H9 (cell line): ENCODE results near the gene OR9Q2. TPM values are rescaled to one million over a fixed set of nuclear protein-coding genes. Genes with fewer than 3 reads are reported as not detected.

Source experiments
- DNase-seq: peaks from one replicate; pipeline ENCODE4 v3.0.0-alpha.2; 2017
- H2AFZ ChIP-seq: one replicate; pipeline ENCODE4 v1.6.1; 2013; ENCODE audit warnings: mild to moderate bottlenecking, low read length, control low read depth, moderate library complexity
- H2AK5ac ChIP-seq: 2 replicates; pipeline ENCODE4 v1.6.1; 2013; ENCODE audit warnings: low read length, control low read depth, mixed read lengths; ENCODE audit not compliant: insufficient read length
- H2BK120ac ChIP-seq: one replicate; pipeline ENCODE4 v1.6.1; 2013; ENCODE audit warnings: low read depth, mild to moderate bottlenecking, low read length, control low read depth, inconsistent platforms; ENCODE audit not compliant: poor library complexity, severe bottlenecking
- H2BK12ac ChIP-seq: 2 replicates; pipeline ENCODE4 v1.6.1; 2013; ENCODE audit warnings: low read length, control low read depth, mixed read lengths, low read depth; ENCODE audit not compliant: insufficient read length
- H2BK15ac ChIP-seq: 2 replicates; pipeline ENCODE4 v1.6.1; 2013; ENCODE audit warnings: low read depth, low read length, control low read depth
- H2BK20ac ChIP-seq: one replicate; pipeline ENCODE4 v1.6.1; 2013; ENCODE audit warnings: low read depth, mild to moderate bottlenecking, low read length, control low read depth, inconsistent platforms; ENCODE audit not compliant: poor library complexity, severe bottlenecking
- H2BK5ac ChIP-seq: 2 replicates; pipeline ENCODE4 v1.6.1; 2013; ENCODE audit warnings: low read length, control low read depth, mixed read lengths; ENCODE audit not compliant: insufficient read length
- H3K14ac ChIP-seq: 2 replicates; pipeline ENCODE4 v1.6.1; 2013; ENCODE audit warnings: low read length, control low read depth; ENCODE audit not compliant: insufficient read depth
- H3K18ac ChIP-seq: 2 replicates; pipeline ENCODE4 v1.6.1; 2013; ENCODE audit warnings: low read depth, mild to moderate bottlenecking, mixed read lengths, low read length, control low read depth; ENCODE audit not compliant: insufficient read length
- H3K23ac ChIP-seq: 2 replicates; pipeline ENCODE4 v1.6.1; 2013; ENCODE audit warnings: low read length, control low read depth, mixed read lengths, low read depth; ENCODE audit not compliant: insufficient read length
- H3K23me2 ChIP-seq: 2 replicates; pipeline ENCODE4 v1.6.1; 2013; ENCODE audit warnings: low read depth, mild to moderate bottlenecking, mixed read lengths, low read length, control low read depth; ENCODE audit not compliant: insufficient read length, poor library complexity, severe bottlenecking
- H3K27ac ChIP-seq: 2 replicates; pipeline ENCODE4 v1.5.1; 2013; ENCODE audit warnings: low read length, control low read depth, mixed read lengths, low read depth; ENCODE audit not compliant: insufficient read length
- H3K27me3 ChIP-seq: 2 replicates; pipeline ENCODE4 v1.6.1; 2013; ENCODE audit warnings: low read length, control low read depth, inconsistent platforms; ENCODE audit not compliant: insufficient read depth
- H3K4ac ChIP-seq: 2 replicates; pipeline ENCODE4 v1.6.1; 2013; ENCODE audit warnings: low read depth, mild to moderate bottlenecking, control low read depth, inconsistent platforms, low read length, moderate library complexity
- H3K4me1 ChIP-seq: 2 replicates; pipeline ENCODE4 v1.6.1; 2013; ENCODE audit warnings: low read length, control low read depth, inconsistent platforms; ENCODE audit not compliant: insufficient read depth
- H3K4me2 ChIP-seq: 2 replicates; pipeline ENCODE4 v1.6.1; 2013; ENCODE audit warnings: low read length, control low read depth, mixed read lengths; ENCODE audit not compliant: insufficient read length, insufficient read depth
- H3K56ac ChIP-seq: 2 replicates; pipeline ENCODE4 v1.6.1; 2013; ENCODE audit warnings: low read depth, mild to moderate bottlenecking, mixed read lengths, low read length, control low read depth; ENCODE audit not compliant: insufficient read length
- H3K79me1 ChIP-seq: 2 replicates; pipeline ENCODE4 v1.6.1; 2013; ENCODE audit warnings: low read depth, mild to moderate bottlenecking, moderate library complexity, low read length, control low read depth, inconsistent platforms; ENCODE audit not compliant: insufficient read depth, poor library complexity, severe bottlenecking
- H3K79me2 ChIP-seq: 2 replicates; pipeline ENCODE4 v1.6.1; 2013; ENCODE audit warnings: low read length, control low read depth, inconsistent platforms; ENCODE audit not compliant: insufficient read depth
- H3K9ac ChIP-seq: 2 replicates; pipeline ENCODE4 v1.6.1; 2013; ENCODE audit warnings: low read length, control low read depth, mixed read lengths; ENCODE audit not compliant: insufficient read length; ENCODE audit errors: extremely low read depth
- H3K9me3 ChIP-seq: one replicate; pipeline ENCODE4 v1.6.1; 2013; ENCODE audit warnings: low read depth, low read length, inconsistent platforms; ENCODE audit not compliant: control insufficient read depth
- H3T11ph ChIP-seq: one replicate; pipeline ENCODE4 v1.6.1; 2013; ENCODE audit warnings: mild to moderate bottlenecking, low read length, control low read depth, inconsistent platforms
- H4K20me1 ChIP-seq: one replicate; pipeline ENCODE4 v1.6.1; 2013; ENCODE audit not compliant: control insufficient read depth, insufficient read length, insufficient read depth
- H4K5ac ChIP-seq: 2 replicates; pipeline ENCODE4 v1.6.1; 2013; ENCODE audit warnings: low read depth, mild to moderate bottlenecking, mixed read lengths, low read length, control low read depth; ENCODE audit not compliant: insufficient read length
- H4K8ac ChIP-seq: replicated peaks from 2 replicates; pipeline ENCODE4 v1.6.1; 2013; ENCODE audit warnings: low read length, control low read depth, mixed read lengths, low read depth; ENCODE audit not compliant: insufficient read length
- H4K91ac ChIP-seq: 2 replicates; pipeline ENCODE4 v1.6.1; 2013; ENCODE audit warnings: low read depth, mild to moderate bottlenecking, moderate library complexity, mixed read lengths, low read length, control low read depth; ENCODE audit not compliant: insufficient read length
- H3K27ac Mint-ChIP-seq, 3 experiments: 2 replicates in 2 of 3; 3 replicates in 1 of 3; pipeline ENCODE4 v1.8.0; 2020 to 2021; ENCODE audit warnings: mixed read lengths in 3 of 3, mild to moderate bottlenecking in 1 of 3, moderate library complexity in 1 of 3
- H3K27me3 Mint-ChIP-seq: 2 replicates; pipeline ENCODE4 v1.8.0; 2021; ENCODE audit warnings: low read depth, mild to moderate bottlenecking, moderate library complexity, mixed read lengths
- H3K36me3 Mint-ChIP-seq, 3 experiments: 2 replicates in 2 of 3; 3 replicates in 1 of 3; pipeline ENCODE4 v1.8.0; 2020 to 2021; ENCODE audit warnings: low read depth in 3 of 3, mixed read lengths in 3 of 3; ENCODE audit not compliant: insufficient read depth in 1 of 3
- H3K4me1 Mint-ChIP-seq, 2 experiments: 2 replicates each; pipeline ENCODE4 v1.8.0; 2020; ENCODE audit warnings: mixed read lengths in 2 of 2
- H3K4me3 Mint-ChIP-seq, 2 experiments: 2 replicates in 1 of 2; 3 replicates in 1 of 2; pipeline ENCODE4 v1.8.0; 2020 to 2021; ENCODE audit warnings: mild to moderate bottlenecking in 2 of 2, mixed read lengths in 2 of 2, moderate library complexity in 1 of 2
- H3K9me3 Mint-ChIP-seq, 2 experiments: 2 replicates in 1 of 2; 3 replicates in 1 of 2; pipeline ENCODE4 v1.8.0; 2020; ENCODE audit warnings: mild to moderate bottlenecking in 2 of 2, mixed read lengths in 2 of 2, moderate library complexity in 1 of 2
- CTCF ChIP-seq: fragments of 200-600 bp; sonication (generic); conservative IDR thresholded peaks from 3 replicates; pipeline ENCODE4 v1.8.0; 2021; ENCODE audit warnings: antibody characterized with exemption, mild to moderate bottlenecking
- WGBS: extraction: QIAGEN DNeasy Blood & Tissue Kit; methylation state at CpG from one replicate; pipeline ENCODE4 v1.1.7; 2013; ENCODE audit warnings: missing lambda C conversion rate, low lambda C conversion rate, mixed read lengths; ENCODE audit not compliant: insufficient read length; ENCODE audit errors: extremely low coverage; 5-methylcytosine and 5-hydroxymethylcytosine counted together
- total RNA-seq: library from RNA; stranded (reverse); gene quantifications from 2 replicates; pipeline ENCODE4 v1.2.1, GENCODE V29; 2021

Gene OR9Q2
- total RNA-seq, 1 experiment from 2014 or later: not detected

- Histone ChIP-seq H4K8ac (no peak overlapping the region), H3K18ac (no peak overlapping the region), H3K27ac (no peak overlapping the region), H2BK120ac (no peak overlapping the region), H4K91ac (no peak overlapping the region), H3K27me3 (no peaks in the 10 kb centered on the region; the same call in 1 of the 2 replicates), H3K4me2 (no peak overlapping the region), H3K79me1 (no peaks in the 10 kb centered on the region), H3K4ac (no peak overlapping the region), H2AK5ac (no peak overlapping the region), H3K56ac (no peak overlapping the region), H2BK20ac (no peak overlapping the region), H4K5ac (no peak overlapping the region), H2BK15ac (no peak overlapping the region), H4K20me1 (no peaks in the 10 kb centered on the region), H3K14ac (no peak overlapping the region), H2BK12ac (no peak overlapping the region), H3K9ac (no peak overlapping the region), H2BK5ac (no peak overlapping the region), H2AFZ (no peak overlapping the region), H3K23me2 (no peaks in the 10 kb centered on the region), H3K79me2 (no peaks in the 10 kb centered on the region), H3K9me3 (no peaks in the 10 kb centered on the region), H3K23ac (no peak overlapping the region), H3T11ph (no peak overlapping the region), H3K4me1 (no peaks in the 10 kb centered on the region)
- Mint-ChIP-seq H3K36me3 (no peaks in the 10 kb centered on the region), H3K27ac (no peak overlapping the region), H3K27me3 (peaks cover 1% of the 10 kb centered on the region; the same call in 1 of the 2 replicates), H3K4me1 (no peaks in the 10 kb centered on the region), H3K9me3 (no peaks in the 10 kb centered on the region), H3K4me3 (no peak overlapping the region)
- WGBS: no CpG with 5 or more reads among the region's 1 CpG
- no peak for TF ChIP-seq CTCF
- no peak for DNase-seq
Observed at GRCh38 chr11:58142761-58143160, 46.1 kb upstream of the OR9Q2 start.
